HG02571 (cell line): ENCODE measurements around the gene HOXB3.

Experiments
- ATAC-seq: cut with Tn5 transposase; IDR thresholded peaks from one replicate; pipeline ENCODE4 v1.9.1; 2021; ENCODE audit warnings: mild to moderate bottlenecking, moderate library complexity; ENCODE audit not compliant: unreplicated experiment

HOXB3 gene

DNA sequence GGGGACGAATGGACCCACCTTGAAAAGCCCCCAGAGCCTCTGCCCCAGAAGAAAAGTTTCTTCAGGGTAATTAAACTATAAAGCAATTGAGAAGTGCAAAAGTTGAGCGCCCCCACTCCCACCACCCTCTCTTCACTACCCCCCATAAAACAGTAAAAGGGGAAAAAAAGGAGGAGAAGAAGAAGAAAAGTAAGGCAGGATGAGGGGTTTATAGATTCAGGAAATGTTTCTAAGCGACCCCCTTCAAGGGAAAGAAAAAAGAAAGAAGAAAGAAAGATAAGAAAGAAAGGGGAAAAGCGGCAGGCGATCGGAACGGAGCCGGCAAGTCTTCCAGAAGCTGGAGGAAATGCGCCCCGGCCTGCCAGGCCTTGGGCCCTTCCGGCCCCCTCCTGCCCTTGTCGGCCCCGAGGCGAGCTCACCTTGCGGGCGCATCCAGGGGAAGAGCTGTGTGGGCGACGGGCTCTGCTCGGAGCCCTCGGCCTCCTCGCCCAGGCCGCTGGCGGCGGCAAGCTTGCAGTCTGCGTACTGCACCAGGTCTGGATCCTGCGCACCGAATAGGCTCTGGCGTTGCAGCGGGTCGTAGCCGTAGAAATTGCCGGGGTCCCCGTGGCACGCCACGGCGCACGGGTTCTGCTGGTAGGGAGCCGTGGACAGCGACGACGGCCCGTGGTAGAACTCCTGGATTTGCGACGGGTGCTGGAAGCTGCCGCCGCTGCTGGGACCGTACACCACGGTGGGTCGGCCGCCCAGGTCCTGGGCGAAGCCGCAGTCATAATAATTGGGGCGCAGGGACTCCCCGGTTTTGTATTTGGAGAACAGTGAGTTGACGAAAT, 24.0 kb upstream of the HOXB3 start:
- no peak for ATAC-seq

DNA sequence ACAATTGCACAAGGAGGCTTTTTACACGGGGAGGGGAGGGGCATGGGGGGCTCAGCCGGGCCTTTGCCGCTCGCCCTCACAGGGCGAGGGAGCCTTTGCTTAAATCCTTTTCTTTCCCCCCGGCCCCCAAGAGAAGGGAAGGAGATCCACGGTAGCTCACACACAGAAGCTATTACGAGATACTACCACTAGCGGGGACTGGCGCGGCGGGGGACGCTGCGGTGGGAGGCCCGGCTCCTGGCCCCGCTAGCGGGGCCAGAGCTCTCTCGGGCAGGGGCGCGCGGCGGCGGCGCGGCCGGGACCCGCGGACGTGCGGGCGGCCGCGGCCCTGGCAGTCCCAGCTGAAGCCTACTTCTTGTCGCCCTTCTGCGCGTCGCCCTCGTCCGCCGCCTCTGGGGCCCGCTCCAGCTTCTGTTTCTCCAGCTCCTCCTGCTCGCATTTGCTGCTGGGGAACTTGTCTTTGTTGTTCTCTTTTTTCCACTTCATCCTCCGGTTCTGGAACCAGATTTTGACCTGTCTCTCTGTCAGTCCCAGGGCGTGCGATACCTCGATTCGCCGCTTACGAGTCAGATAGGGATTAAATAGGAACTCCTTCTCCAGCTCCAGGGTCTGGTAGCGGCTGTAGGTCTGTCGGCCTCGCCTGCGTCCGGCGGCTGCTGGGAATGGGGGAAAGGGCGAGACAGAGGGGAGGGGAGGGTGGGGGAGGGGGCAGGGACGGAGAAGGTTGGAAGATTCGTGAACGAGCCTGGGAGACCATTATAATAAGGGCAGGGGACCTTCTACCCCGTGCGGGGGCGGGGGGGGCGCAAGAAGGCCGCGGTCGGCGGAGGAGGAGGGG, 23.0 kb upstream of the HOXB3 start:
- no peak for ATAC-seq

DNA sequence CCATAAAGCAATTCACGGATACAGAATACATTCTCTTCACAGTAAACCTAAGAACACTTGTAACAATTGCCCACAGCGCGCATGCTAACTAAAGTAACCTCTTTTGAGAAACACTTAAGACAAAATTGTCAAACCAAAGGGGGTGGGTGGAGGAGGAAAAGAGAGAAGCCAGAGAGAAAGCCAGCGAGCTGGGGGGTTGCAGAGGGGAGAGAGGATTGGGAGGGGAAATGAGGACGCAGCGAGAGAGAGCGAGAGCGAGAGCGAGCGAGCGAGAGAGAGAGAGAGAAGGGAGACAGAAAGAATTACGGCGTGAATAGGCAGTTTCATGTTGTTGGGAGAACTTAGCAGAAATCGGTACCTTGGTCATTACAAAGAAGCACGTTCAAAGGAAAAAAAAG, 22.4 kb upstream of the HOXB3 start:
- no peak for ATAC-seq

- no peak for ATAC-seq
These were observed 21.8 kb upstream of the HOXB3 start for GRCh38 chr17:48611681-48612455.

GRCh38 chr17:48611213-48611612, 21.2 kb upstream of the HOXB3 start:
- ATAC-seq = no peak

DNA sequence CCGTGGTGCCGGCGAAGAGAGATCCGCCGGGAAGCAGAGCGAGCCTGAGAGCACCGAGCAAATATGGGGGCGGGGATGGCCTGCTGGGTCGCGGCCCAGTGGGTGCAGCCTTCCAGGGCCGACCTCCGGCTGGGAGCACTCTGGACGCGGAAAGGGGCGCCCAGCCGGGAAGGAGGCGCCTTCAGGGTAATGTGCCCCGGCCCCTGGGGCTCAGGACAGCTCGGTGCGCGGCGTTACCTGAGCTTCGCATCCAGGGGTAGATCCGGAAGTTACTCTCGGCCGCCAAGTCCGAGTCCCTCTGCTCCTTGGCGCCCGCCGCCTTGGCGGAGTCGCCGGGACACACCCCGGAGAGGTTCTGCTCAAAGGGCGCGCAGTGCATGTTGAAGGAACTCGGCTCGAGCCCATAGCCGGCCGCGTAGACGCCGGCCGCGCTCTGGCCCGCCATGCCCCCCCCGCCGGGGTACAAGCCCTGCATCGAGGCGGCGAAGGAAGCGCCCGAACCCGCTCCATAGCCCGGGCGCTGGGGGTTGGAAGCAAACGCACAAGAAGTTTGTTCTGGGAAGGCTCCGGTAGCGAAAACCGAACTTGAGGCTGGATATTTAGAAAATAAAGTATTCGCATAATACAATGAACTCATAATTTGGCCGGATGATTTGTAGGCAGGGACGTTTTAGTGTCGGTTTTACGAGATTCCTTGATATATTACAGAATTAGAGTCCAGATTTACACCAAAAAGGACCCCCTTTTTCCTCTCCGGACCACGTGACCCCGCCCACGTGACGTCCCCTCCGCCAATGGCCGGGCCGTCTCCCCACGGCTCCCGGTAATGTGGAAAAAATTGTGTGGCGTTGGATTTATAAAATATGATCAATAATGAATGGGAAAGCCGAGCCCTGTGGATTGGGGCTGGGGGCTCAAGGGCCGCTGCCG, 20.5 kb upstream of the HOXB3 start, which contains the start of gene HOXB7:
HOXB7 (minus strand) TSS at position 736 of the 930 bp plus-strand sequence; CDS start at position 637, 99 bp downstream.
- no peak for ATAC-seq

DNA sequence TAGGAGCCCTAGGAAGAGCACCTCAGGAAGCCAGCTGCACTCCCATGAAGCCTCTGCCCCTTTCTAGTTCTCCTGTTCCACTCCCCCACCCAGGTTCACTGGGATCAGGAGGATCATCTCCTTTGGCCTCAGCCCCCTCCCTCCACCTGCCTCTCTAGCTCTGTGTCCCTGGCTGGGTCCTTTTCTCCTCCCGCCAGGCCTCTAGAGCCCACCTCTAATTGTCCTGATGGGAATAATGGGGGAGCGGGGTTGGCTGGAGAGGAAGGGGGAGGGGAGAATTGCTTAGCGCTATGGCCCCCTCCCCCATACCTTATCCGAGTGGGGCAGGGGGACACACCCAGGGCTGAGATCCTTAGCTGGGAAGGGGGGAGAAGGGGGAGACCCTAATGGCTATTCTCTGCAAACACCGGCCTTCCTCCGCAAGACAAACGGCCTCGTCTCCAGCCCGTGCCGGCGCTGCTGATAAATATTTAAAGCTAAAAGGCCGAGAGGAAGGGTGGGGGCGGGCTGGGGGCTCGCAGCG, 19.8 kb upstream of the HOXB3 start:
- ATAC-seq = no peak

DNA sequence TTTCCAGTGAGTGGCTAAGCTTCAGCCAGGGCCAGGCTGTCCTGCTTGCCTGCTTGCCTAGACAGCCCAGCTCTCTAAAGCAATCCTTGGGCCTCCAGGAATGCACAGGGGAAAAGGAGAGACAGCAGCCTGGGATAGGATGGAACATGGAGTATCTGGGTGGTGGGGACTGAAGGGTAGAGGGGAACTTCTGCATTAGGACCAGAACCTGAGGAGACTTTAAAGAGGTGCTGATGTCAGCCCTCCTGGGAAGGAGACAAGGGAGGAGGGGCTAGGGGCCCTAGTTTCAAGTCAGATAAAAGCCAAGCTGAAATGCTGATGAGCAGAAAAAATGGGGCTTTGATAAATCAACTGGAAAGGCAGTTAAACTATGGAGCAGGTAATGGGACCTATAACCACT, 19.0 kb upstream of the HOXB3 start:
- ATAC-seq = no peak

DNA sequence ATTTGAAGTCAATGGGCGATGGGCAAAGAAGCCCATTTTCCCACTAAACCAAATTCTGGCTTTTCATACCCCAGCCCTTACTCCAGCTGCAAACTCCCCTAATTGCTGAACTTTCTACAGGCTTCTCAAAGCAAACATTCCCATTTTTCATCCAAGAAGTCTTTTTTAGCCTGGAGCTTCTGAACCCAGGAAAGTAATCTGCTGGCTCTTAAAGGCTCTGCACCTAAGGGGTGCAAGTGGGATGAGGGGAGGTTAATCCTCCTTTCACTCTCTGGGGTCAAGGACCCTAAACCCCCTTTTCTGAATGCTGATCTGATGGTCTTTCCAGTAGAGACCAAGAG, 18.4 kb upstream of the HOXB3 start:
- ATAC-seq = no peak

GRCh38 chr17:48606892-48607614, 17.0 kb upstream of the HOXB3 start:
- no peak for ATAC-seq

DNA sequence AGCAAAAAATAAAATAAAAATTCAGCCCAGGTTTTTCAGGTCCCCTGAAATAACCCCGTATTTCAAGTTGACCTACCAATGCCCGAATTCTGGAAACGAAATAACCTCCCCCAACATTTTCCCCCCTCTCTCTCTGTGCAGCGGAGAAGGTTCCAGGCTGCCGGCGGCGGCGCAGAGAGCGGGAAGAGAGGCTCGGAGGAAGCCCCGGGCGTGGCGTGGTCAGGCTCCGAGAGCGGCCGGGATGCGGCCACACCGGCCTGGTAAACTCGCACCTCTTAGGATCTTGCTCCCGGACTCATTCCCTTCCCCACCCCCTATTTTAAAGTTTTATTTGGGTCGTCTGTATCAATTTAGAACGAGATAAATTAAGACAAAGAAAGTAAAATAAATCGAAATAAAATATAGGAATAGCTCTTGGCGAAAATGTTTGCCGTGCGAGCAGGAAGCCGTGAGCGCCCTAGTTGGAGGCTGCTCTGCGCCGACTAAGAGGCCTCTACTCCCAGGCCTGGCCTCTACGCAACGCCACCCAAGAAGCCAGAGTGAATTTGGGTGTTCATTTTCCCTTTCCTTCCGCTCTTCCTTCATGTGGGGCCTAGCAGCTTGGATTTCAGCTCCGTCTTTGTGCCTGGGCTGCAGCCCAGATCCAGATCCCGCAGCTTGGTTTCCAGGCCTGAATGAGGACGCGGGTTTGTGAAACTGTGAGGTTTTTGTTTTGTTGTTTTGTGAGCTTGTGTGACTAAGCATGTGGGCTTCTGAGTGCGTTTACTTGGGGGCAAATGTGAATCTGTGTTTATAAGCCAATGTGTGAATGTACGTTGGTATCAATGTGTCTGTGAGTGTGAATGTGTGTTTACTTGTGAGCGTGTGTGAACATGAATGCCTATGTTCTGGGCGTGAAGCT, 16.2 kb upstream of the HOXB3 start:
- ATAC-seq = no peak

DNA sequence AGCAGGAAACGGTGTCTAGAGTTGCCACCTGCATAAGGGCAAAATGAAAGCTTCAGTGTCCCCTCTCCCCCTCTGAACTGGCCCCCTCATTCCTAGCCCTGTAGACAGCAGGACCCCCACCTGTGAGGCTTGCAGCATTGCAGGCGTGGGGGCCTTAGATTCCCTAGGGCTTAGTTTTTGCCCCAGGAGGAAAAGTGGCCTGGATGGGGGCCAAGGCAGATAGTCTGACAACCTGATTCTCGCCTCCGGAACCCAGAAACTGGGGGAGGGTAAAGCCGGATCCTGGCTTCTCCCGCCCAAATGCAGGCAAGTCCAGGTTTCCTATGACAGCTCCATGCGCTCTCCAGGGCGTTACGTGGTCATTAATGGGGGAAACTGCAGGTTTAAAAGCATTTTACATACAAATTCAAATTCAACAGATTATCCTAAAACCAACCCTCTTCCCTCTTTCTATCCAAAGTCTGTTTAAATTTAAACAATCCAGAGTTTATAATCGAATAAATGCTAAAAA, 15.4 kb upstream of the HOXB3 start:
- ATAC-seq = no peak

DNA sequence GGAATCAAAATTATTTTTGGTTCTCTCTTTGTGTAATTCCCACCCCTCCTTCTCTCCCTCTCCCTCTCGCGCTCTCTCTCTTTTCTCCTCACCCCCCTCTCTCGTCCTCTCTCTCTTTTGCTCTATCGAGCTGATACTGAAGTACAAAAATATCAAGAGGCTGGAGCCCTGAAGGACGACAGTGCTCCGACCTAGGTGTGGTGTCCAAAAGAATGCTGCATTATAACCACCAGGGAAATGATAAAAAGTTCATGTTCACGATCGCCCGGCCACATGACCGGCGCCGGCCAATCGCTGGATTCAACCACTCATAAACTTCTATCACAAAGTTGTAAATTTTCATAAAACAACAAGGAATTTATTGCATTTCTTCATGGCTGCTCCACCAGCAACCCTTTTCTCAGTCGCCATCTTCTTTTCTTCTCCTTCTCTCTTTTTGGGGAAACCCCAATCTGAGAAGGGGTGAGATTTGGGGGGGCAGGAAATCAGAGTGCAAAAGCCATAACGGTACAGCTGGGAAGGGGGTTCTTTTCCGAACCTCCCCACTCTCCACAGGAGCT, 14.8 kb upstream of the HOXB3 start, which contains the start of gene HOXB6:
HOXB6 (minus strand) TSS at position 217 of the 560 bp plus-strand sequence. CDS start 6,836 bp downstream, outside the sequence.
- no peak for ATAC-seq

DNA sequence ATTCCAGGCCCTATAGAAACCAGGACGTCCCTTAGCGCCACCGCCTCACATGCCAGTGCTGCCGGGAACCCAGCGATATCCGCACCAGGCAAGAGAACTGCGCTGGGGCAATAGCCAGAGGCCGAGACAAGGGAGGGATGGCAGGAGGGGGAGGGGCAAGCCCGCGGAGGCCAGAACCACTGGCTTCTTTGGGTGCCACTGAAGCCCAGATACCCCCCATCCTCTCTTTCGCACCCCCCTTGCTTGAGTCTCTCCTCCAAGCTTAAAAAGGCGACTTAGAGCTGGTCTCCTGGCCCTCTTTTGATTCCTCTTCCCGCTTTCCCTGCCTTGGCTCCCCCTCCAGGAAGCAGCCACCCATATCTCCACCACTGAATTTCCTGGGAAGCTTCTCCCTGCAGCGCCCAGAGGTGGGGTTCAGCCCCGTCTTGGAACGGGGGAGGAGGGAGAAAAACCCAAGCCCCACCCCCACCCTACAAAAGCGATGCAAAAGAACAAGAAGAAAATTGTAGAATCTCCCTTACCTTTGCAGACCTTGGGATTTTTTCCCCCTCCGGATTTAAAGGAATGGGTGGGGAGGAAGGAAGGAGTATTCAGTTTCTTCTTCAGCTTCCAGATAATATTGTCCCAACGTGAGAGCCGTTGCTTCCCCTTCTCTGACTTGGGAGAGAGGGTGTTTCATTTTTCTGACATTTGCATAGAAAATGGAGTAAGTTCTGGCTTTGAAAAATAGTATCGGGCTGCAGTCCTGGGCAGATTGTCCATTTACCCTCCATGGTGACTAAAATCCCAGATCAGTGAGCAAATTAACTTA, 14.1 kb upstream of the HOXB3 start:
- ATAC-seq = no peak

DNA sequence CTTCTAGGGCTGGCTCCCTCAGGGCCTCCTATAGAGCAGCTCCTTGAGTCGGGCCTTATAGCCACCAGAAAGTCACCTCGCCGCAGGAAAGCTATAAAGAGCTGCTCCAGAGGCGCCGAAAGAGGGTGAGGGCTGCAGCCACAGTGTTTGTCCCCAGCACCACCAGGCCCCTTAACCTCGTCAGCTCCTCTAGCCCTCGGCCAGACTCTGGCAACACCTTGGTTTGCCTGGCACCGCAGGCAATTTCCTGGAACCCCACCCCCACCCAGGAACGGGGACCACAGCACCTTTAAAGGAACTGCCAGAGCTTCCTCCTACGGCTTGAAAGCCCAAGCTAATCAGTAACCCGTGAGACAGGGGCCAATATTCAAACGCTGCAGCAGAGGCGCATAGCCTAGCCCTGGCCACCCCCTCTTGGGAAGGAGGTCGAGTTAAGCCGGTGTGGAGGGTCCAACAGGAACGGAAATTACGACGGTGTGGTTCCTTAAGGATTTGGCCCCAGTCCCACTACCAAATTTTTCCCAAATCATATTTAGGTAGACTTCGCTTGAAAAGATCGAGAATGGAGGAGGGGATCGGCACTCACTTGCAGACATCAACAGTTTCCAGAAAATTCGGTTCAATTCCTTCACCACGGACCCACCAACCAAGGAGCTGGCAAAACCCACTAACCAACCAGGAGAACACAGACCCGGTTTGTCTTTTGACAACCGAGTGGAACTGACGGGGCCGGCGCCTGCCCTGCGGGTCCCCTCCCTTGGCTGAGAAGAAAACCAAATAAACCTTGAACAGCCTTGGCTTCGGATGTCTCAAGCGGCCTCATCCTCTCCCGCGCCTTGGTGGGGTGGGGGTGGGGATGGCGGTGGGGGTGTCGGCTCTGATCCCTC, 11.7 kb upstream of the HOXB3 start:
- ATAC-seq = no peak

- ATAC-seq = no peak
These were observed 11.1 kb upstream of the HOXB3 start for GRCh38 chr17:48601207-48601538.
